Stimulated activated CD4-positive, alpha-beta T cell treated with anti-CD3 and anti-CD28 coated beads, Interleukin-12 subunit alpha, Interleukin-12 subunit beta, amount 100 ng/mL, for 24 hours (primary cell): ENCODE data around the gene BPIFB6.

Source experiments
- DNase-seq, 2 experiments: peaks; one replicate each; pipeline ENCODE4 v3.0.0-alpha.2; 2020; ENCODE audit warnings: low read depth in 2 of 2

Gene BPIFB6

DNA sequence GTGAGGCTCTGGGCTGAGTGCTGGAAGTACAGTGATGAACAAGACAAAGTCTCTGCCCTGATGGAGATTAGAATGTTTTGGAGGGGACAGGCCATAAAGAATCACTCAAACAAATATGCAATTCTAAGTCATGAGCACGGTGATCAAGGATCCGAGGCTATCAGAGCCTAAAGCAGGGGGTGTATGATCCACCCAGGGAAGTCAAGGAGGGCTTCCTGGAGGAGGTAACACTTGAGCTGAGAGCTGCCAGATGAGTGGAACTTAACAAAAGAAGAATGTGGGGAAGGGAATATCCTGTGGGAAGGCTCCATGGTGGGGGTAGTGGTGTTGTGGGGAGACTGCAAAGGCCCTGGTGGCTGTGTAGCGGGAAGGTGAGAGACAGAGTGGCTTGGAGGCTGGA lies 60.2 kb downstream of the BPIFB6 start:
- no peak for DNase-seq

DNA sequence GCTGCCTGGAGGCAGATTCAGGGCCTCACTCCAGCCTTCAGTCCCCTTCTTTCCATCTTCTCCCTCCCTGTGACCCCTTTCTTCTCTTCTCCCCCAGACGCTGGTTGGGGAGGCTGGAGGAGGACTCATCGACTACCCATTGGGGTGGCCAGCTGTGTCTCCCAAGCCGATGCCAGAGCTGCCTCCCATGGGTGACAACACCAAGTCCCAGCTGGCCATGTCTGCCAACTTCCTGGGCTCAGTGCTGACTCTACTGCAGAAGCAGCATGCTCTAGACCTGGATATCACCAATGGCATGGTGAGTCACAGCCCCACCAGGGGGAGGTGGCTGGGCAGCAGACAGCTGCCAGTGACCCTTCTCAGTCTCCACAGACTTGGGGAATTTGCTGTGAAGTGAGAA lies 60.9 kb downstream of the BPIFB6 start:
- no peak for DNase-seq

DNA sequence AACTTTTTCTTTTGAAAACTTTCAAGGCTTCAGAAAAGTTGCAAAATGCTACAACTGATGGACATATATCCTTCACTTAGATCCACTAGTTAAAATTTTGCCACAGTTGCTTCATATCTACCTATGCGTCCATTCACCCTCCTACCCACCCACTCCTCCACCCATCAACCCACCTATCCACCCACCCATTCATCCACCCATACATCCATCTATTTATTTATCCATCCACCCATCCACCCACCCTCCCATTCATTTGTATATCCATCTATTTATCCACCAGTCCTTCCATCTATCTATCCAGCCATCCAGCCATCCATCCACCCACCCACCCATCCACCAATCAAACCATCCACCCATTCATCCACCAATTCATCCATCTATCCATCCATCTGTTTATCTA lies 61.6 kb downstream of the BPIFB6 start:
- no peak for DNase-seq

DNA sequence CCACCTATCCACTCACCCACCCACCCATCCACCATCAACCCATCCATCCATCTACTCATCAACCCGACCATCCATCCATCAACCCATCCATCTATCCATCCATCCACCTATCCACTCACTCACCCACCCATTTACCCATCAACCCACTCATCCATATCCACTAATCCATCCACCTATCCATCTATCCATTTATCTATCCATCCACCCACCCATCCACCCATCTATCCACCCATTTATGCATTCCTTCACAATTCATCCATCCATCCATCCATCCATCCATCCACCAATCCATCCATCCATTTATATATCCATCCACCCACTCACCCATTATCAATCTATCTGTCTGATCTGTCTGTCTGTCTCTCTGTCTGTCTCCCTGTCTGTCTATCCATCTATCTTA lies 62.1 kb downstream of the BPIFB6 start:
- no peak for DNase-seq
